Measurements from ENCODE around the gene CAV2.

The CAV2 gene

GRCh38 chr7:116496653-116497052 lies 2.9 kb upstream of the CAV2 start:
- DNase-seq, result no peak

- DNase-seq, result no peak
Observed at GRCh38 chr7:116497708-116498107, 1.8 kb upstream of the CAV2 start.

GRCh38 chr7:116500078-116500853 lies 728 bp downstream of the CAV2 start:
- DNase-seq, result no peak

DNA sequence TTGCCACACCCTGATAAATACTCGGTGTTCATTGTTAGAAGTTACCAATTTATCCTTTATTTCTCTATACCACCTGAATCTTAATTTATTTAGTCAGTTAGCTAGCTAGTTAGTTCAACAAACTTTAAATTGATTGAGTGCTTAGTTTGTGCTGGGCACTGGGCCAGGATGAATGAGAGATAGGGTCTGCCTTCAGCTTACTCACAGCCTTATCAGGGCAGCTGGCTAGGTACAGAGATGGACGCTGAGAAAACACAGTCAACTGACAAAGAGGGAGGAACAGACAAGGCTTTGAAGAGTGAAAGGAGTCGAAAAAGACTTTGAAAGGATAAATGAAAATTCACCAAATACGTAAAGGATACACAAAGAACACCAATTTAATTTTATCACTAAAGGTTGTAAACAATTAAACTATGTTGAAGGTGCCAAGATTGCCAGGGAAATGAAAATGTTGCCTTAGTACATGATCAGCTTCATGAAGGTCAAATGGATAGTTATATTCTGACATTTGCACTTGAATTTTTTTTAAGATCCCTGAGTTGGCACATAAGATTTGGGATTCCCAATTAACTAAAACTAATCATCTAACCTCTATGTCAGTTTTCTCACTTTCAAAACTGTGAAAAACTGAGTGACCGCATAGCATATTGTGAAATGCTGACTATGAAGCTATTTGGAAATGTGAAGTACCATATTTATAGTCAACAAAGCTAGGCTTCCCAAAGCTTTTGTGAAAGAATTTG lies 2.1 kb downstream of the CAV2 start:
- DNase-seq, result no peak

- no peak for DNase-seq
Observed at GRCh38 chr7:116502201-116503096, 2.9 kb downstream of the CAV2 start.

DNA sequence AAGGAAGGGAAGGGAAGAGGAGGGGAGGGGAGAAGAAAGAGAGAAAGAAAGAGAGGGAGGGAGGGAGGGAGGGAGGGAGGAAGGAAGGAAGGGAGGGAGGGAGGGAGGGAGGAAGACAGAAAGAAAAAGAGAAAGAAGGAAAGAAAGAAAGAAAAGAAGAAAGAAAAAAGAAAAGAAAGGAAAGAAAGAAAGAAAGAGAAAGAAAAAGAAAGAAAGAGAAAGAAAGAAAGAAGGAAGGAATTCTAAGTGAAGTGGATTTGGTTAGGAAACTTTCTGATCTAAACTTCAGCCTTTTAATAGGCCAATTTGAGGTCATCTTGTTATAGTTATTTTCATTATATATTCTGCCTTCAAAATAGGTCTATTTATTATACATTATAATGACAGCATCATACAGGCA lies 4.3 kb downstream of the CAV2 start:
- DNase-seq, result no peak

- no peak for DNase-seq
Observed at GRCh38 chr7:116505278-116505677, 5.7 kb downstream of the CAV2 start.

DNA sequence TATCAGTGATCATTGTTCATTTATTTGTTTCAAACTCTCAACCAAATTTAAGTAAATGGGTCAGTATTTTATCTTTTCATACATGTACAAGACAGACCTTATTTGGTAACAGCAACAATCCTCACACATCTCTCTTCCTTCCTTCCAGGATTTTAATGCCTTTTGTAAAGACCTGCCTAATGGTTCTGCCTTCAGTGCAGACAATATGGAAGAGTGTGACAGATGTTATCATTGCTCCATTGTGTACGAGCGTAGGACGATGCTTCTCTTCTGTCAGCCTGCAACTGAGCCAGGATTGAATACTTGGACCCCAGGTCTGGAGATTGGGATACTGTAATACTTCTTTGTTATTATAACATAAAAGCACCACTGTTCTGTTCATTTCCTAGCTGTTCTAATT lies 6.3 kb downstream of the CAV2 start:
- DNase-seq, result no peak

DNA sequence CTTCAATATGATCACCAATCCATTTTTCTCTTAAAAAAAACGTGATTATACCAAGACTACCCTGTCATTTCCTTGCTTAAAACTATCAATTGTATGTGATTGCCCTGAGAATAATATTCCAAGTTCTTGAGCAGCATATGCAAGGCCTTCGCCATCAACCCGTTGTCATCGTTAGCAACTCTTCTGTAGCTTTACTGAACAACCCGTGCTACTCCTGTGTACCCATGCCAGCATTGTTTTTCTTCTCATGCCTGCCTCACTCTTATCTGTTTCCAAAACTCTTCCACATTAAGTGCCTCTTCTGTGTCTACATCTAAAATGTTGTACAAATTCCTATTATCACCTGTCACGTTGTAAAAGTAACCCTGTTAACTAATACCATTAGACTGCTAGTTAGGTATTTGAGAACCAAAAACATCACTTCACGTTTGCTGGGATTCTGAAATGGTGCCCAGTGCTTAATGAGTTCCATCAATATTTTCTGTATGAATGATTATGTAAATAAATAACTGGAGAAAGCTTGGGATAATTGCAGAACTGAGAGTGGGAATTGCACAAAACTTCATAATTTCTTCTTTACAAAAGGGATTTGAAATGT lies 10.5 kb downstream of the CAV2 start:
- DNase-seq, result no peak

- DNase-seq, result no peak
Observed at GRCh38 chr7:116510795-116511194, 11.3 kb downstream of the CAV2 start.

- DNase-seq, result peak in 1 of 5 donors; percentile 23
Observed at GRCh38 chr7:116511552-116512519, 12.3 kb downstream of the CAV2 start.

DNA sequence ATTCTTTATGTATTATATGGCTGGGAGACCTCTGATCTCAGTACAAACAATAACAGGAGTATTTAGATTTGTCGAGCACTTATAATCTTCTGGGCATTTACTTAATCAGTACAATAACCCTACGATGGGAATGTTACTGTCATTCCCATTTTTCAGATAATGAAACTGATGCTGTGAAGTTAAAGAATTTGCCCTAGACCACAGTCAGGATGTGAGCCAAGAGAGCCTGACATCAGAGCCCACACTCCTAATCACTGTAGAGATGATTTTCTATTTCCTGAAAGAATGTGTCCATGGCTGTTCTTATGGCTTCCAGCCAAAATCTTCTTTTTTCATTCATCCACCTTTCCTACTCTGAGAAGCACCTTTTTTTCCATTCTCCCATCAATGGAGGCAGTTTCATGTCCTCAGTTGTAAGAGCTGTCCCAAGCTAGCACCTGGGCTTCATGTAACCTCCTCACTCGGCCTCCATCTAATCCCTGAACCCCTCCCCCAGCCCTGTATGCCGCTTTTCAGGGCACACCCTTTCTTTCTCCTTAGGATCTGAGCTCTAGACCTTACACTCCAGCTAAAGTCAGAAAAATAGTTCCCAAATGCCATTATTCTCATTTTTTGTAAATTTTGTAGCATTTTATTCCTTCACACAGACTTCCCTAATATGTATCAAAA lies 13.1 kb downstream of the CAV2 start:
- no peak for DNase-seq

- no peak for DNase-seq
Observed at GRCh38 chr7:116515584-116515983, 16.0 kb downstream of the CAV2 start.

GRCh38 chr7:116516324-116516723 lies 16.8 kb downstream of the CAV2 start:
- DNase-seq, result no peak

DNA sequence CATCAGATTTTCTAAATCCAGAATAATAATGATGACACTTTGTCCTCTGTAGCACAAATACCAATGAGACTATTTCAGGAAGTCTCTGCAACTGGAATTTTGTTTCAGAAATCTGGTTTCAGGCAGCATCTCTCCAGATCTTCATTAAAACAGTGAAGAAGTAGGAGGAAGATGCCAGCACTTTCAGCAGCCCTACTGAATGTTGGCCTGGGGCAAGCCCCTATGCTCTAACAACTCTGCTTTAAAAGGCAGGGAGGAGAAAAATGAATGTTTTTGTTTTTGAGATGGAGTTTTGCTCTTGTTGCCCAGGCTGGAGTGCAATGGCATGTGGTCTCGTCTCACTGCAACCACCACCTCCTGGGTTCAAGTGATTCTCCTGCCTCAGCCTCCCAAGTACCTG lies 18.1 kb downstream of the CAV2 start:
- no peak for DNase-seq

- DNase-seq, result no peak
Observed at GRCh38 chr7:116518961-116519360, 19.4 kb downstream of the CAV2 start.

GRCh38 chr7:116521046-116521664 lies 21.6 kb downstream of the CAV2 start:
- DNase-seq, result no peak

DNA sequence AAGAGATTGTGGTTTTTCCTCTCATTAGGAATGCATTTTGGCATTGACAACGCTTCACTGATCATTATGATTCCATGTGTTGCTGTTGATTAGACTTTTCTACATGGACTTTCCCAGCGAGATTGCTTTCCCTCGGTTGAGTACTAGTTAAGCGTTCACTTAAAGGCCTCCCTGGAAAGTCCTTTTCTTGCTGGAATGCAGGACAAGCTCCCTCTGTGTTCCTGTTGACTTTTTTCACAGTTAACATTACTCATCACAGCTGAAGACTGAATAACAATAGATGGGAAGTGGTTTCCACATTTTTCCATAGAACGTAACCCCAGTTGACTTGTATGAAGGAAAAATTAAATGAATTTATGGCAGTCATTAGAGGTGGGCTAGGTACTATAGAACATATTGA lies 22.7 kb downstream of the CAV2 start:
- no peak for DNase-seq

- DNase-seq, result no peak
Observed at GRCh38 chr7:116524221-116524608, 24.7 kb downstream of the CAV2 start.

- peak in 3 of 5 donors; percentile 12 to 22 (median 21) for DNase-seq
Observed at GRCh38 chr7:116524609-116525297, 25.2 kb downstream of the CAV2 start, which contains the start of gene CAV1. Gene CAV1, plus strand, starts transcription at chr7:116525036. Its CDS starts 27 bp downstream, at chr7:116525063.
